Measurements from ENCODE around the gene HSDL2. TPM values are rescaled to one million over a fixed set of nuclear protein-coding genes. Genes with fewer than 3 reads are reported as not detected.

HSDL2 gene
- total and polyA plus RNA-seq, 2 of the 4 experiments (the other 2 are of a cell fraction): 17.7 to 65.8 TPM

DNA sequence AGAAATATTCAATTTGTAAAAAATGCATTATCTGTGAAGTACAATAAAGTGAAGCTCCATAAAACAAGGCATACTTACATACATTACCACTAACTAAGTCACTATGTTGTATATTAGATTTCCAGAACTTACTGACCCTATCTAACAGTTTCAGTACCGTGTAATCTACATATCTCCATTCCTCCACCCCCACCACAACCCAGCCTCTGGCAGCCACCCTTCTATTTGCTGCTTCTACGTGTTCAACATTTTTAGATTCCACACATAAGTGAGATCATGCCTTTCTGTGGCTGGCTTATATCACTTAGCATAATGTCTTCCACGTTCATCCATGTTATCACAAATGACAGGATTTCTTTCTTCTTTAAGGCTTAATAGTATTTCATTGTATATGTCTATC lies 15.1 kb upstream of the HSDL2 start:
- dilution Hi-C loops (cut with HindIII; ENCODE audit: low sequenced_read_pairs, unreplicated experiment) (no loop called here), in situ Hi-C loops (cut with MboI; ENCODE audit: low sequenced_read_pairs) (loop anchor here (5.0 kb wide), 2 partner anchors 272 to 602 kb away; no protein-coding TSS in a partner anchor), intact Hi-C loops (cut with micrococcal nuclease) (no loop called here)
- H3K23ac ChIP-seq (ENCODE audit: low read depth, low read length): no peak overlapping the region
- no peak overlapping the region for H3K4ac ChIP-seq (ENCODE audit: low read depth, low read length)
- ChIA-PET POLR2A (ENCODE audit: unreplicated experiment) (no interaction called here), CTCF (no interaction called here)
- H2AK9ac ChIP-seq (replicated peaks; ENCODE audit: low read depth, low read length, poor library complexity): no peak overlapping the region
- no peak overlapping the region for H3K9ac ChIP-seq (ENCODE audit: low read depth, low read length)
- no peak overlapping the region for H2AFZ ChIP-seq (replicated peaks; ENCODE audit: low read length, poor library complexity)
- H3K18ac ChIP-seq (ENCODE audit: low read depth, low read length): no peak overlapping the region
- H3K14ac ChIP-seq (replicated peaks; ENCODE audit: low read depth, low read length): no peak overlapping the region
- H3K9me1 ChIP-seq (ENCODE audit: insufficient read depth, low read length): no peaks in the 10 kb centered on the region
- no peak for DNase-seq
- H2AK5ac ChIP-seq (ENCODE audit: low read depth, low read length): no peak overlapping the region
- H4K8ac ChIP-seq (ENCODE audit: low read depth in 2 of 2, low read length in 2 of 2): no peak overlapping the region
- no TSS peak for BruUV-seq (replicated peaks)
- no peak overlapping the region for H3K56ac ChIP-seq (ENCODE audit: extremely low read depth, insufficient read depth, low read length)
- H2BK5ac ChIP-seq (ENCODE audit: low read depth, low read length, poor library complexity, severe bottlenecking): no peak overlapping the region
- H3K4me1 ChIP-seq (ENCODE audit: control insufficient read depth, insufficient read depth, low read length): no peaks in the 10 kb centered on the region; the same call in 1 of the 2 replicates
- no peak overlapping the region for H4K91ac ChIP-seq (ENCODE audit: insufficient read depth, low read depth, low read length)
- no peak for ATAC-seq (ENCODE audit: low read depth)
- no peak overlapping the region for H2BK15ac ChIP-seq (ENCODE audit: low read depth, low read length)
- H3K27me3 ChIP-seq (ENCODE audit: control insufficient read depth, insufficient read depth, low read length): no peaks in the 10 kb centered on the region
- TF ChIP-seq CHD1 (IDR thresholded peaks at IDR 0.05; ENCODE audit: low read depth, low read length) (no peak), RAD21 (IDR thresholded peaks at IDR 0.05; ENCODE audit: low read length) (no peak), BHLHE40 (IDR thresholded peaks at IDR 0.05; ENCODE audit: low read depth, low read length) (no peak), CEBPB (IDR thresholded peaks at IDR 0.05; ENCODE audit: low read depth, low read length) (no peak), FOS (IDR thresholded peaks at IDR 0.05; ENCODE audit: low read depth, low read length) (no peak), RCOR1 (IDR thresholded peaks at IDR 0.05; ENCODE audit: insufficient replicate concordance, low read length) (no peak), RFX5 (IDR thresholded peaks at IDR 0.05; ENCODE audit: low read depth, low read length) (no peak), SMC3 (IDR thresholded peaks at IDR 0.05; ENCODE audit: low read depth, low read length) (no peak), POLR2A (IDR thresholded peaks at IDR 0.05; ENCODE audit: low read depth, low read length) (no peak), MXI1 (IDR thresholded peaks at IDR 0.05; ENCODE audit: borderline replicate concordance, low read depth, low read length) (no peak), NFE2L2 (IDR thresholded peaks at IDR 0.05; ENCODE audit: low read depth, low read length) (no peak)
- TF ChIP-seq, protein P1, sequence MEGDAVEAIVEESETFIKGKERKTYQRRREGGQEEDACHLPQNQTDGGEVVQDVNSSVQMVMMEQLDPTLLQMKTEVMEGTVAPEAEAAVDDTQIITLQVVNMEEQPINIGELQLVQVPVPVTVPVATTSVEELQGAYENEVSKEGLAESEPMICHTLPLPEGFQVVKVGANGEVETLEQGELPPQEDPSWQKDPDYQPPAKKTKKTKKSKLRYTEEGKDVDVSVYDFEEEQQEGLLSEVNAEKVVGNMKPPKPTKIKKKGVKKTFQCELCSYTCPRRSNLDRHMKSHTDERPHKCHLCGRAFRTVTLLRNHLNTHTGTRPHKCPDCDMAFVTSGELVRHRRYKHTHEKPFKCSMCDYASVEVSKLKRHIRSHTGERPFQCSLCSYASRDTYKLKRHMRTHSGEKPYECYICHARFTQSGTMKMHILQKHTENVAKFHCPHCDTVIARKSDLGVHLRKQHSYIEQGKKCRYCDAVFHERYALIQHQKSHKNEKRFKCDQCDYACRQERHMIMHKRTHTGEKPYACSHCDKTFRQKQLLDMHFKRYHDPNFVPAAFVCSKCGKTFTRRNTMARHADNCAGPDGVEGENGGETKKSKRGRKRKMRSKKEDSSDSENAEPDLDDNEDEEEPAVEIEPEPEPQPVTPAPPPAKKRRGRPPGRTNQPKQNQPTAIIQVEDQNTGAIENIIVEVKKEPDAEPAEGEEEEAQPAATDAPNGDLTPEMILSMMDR (conservative IDR thresholded peaks at IDR 0.05; ENCODE audit: low read depth, low read length): no peak
- TF ChIP-seq, protein P2, sequence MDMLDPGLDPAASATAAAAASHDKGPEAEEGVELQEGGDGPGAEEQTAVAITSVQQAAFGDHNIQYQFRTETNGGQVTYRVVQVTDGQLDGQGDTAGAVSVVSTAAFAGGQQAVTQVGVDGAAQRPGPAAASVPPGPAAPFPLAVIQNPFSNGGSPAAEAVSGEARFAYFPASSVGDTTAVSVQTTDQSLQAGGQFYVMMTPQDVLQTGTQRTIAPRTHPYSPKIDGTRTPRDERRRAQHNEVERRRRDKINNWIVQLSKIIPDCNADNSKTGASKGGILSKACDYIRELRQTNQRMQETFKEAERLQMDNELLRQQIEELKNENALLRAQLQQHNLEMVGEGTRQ (IDR thresholded peaks at IDR 0.05; ENCODE audit: low read depth, low read length): no peak
- H3K4me2 ChIP-seq (ENCODE audit: low read depth, low read length): no peak overlapping the region
- H4K20me1 ChIP-seq (ENCODE audit: insufficient read depth, low read length): no peaks in the 10 kb centered on the region
- no peak overlapping the region for H2BK120ac ChIP-seq (ENCODE audit: low read depth, low read length)
- no peak overlapping the region for H3K27ac ChIP-seq (ENCODE audit: insufficient read depth, low read length)
- no peaks in the 10 kb centered on the region; the same call in 1 of the 2 replicates for H3K9me3 ChIP-seq (ENCODE audit: control insufficient read depth, insufficient read depth, low read length)
- no peaks in the 10 kb centered on the region for H3K36me3 ChIP-seq (ENCODE audit: control insufficient read depth, insufficient read depth, low read length)
- H2BK20ac ChIP-seq (ENCODE audit: low read depth, low read length): no peak overlapping the region
- H4K5ac ChIP-seq (ENCODE audit: low read depth, low read length): no peak overlapping the region
- no peak overlapping the region for H3K4me3 ChIP-seq (ENCODE audit: insufficient read depth, low read depth, low read length)
- WGBS, 2 experiments (ENCODE audit: extremely low coverage in 2 of 2, insufficient read length in 1 of 2): no CpG with 5 or more reads among the region's 3 CpGs
- no peaks in the 10 kb centered on the region for H3K79me1 ChIP-seq (ENCODE audit: low read depth in 1 of 2, low read length in 2 of 2)
